Progenitor cell of endocrine pancreas (in vitro differentiated cells): ENCODE results near the gene AKAP4. TPM values are rescaled to one million over a fixed set of nuclear protein-coding genes. Genes with fewer than 3 reads are reported as not detected.

Source experiments
- DNase-seq: peaks from one replicate; pipeline ENCODE4 v3.0.0; 2021; ENCODE audit warnings: low spot score; ENCODE audit not compliant: unreplicated experiment
- H3K27ac Mint-ChIP-seq: 2 replicates; pipeline ENCODE4 v1.8.0; 2021; ENCODE audit warnings: mild to moderate bottlenecking, moderate library complexity, mixed read lengths
- H3K27me3 Mint-ChIP-seq: 2 replicates; pipeline ENCODE4 v1.8.0; 2021; ENCODE audit warnings: mixed read lengths
- H3K36me3 Mint-ChIP-seq: 2 replicates; pipeline ENCODE4 v1.8.0; 2022; ENCODE audit warnings: mixed read lengths; ENCODE audit not compliant: insufficient read depth
- H3K4me1 Mint-ChIP-seq: 2 replicates; pipeline ENCODE4 v1.8.0; 2021; ENCODE audit warnings: low read depth, mixed read lengths
- H3K4me3 Mint-ChIP-seq: 2 replicates; pipeline ENCODE4 v1.8.0; 2021; ENCODE audit warnings: low read depth, mild to moderate bottlenecking, moderate library complexity, mixed read lengths
- H3K9me3 Mint-ChIP-seq: 2 replicates; pipeline ENCODE4 v1.8.0; 2021; ENCODE audit warnings: low read depth, mixed read lengths
- long read RNA-seq: library from polyadenylated mRNA; unstranded; transcript quantifications from one replicate; pipeline ENCODE4 v2.0.0, GENCODE V29; 2020
- total RNA-seq: library from RNA; stranded (reverse); gene quantifications from 2 replicates; pipeline ENCODE4 v1.2.1, GENCODE V29; 2021
- TF ChIP-seq, protein P1 (sequence below): fragments of 200-600 bp; sonication (generic); IDR thresholded peaks from one replicate; pipeline ENCODE4 v1.5.0; 2021; ENCODE audit warnings: antibody characterized with exemption, mild to moderate bottlenecking; ENCODE audit not compliant: unreplicated experiment

AKAP4 gene, protein sequence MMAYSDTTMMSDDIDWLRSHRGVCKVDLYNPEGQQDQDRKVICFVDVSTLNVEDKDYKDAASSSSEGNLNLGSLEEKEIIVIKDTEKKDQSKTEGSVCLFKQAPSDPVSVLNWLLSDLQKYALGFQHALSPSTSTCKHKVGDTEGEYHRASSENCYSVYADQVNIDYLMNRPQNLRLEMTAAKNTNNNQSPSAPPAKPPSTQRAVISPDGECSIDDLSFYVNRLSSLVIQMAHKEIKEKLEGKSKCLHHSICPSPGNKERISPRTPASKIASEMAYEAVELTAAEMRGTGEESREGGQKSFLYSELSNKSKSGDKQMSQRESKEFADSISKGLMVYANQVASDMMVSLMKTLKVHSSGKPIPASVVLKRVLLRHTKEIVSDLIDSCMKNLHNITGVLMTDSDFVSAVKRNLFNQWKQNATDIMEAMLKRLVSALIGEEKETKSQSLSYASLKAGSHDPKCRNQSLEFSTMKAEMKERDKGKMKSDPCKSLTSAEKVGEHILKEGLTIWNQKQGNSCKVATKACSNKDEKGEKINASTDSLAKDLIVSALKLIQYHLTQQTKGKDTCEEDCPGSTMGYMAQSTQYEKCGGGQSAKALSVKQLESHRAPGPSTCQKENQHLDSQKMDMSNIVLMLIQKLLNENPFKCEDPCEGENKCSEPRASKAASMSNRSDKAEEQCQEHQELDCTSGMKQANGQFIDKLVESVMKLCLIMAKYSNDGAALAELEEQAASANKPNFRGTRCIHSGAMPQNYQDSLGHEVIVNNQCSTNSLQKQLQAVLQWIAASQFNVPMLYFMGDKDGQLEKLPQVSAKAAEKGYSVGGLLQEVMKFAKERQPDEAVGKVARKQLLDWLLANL
- not detected in 2 replicates for total RNA-seq
- long read RNA-seq = 0 reads

DNA sequence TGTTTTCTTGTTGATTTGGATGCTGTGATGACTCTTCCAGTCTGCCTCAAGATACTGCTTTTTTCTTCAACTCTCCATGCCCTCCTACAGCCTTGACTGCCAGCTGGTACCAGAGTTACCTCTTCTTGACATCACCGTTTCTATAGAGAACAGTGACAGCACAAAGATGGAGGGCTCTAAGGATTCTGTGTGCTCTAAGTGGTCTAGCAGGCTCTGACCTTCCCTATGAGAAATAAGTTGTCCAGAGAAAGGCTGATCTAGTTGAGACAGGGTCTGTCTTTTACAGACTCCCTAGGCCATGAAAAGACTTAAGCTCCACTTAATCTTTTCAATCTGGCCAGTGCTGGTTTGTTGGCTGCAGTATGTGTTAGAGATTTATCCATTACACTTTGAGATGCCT, at the start of gene AKAP4:
TSS of gene AKAP4 (minus strand) at position 101 of the 400 bp plus-strand sequence. CDS start 118 bp downstream, outside the sequence.
- Mint-ChIP-seq H3K36me3 (peaks cover 1% of the 10 kb centered on the region), H3K9me3 (peaks cover 12% of the 10 kb centered on the region)

DNA sequence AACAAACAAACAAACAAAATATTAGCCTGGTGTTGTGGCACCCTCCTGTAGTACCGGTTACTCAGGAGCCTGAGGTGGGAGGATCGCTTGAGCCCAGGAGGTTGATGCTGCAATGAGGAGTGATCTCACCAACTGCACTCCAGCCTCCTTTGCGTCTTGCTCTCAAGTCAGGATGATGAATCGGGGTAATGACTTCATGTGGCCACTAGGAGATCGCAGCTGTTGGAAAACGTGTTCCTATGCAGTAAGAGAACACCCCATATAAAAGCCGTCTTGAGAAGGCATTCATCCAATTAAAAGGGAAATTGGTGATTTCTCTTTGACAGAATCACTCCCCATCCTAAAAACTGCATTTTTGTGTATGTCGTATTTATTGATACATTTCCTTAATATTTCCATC, 10.7 kb upstream of the AKAP4 start:
- DNase-seq = no peak
- H3K4me1 Mint-ChIP-seq = no peaks in the 10 kb centered on the region
- H3K27me3 Mint-ChIP-seq = no peaks in the 10 kb centered on the region
- H3K36me3 Mint-ChIP-seq = no peaks in the 10 kb centered on the region
- H3K9me3 Mint-ChIP-seq = peaks cover 8% of the 10 kb centered on the region
- H3K4me3 Mint-ChIP-seq = no peak overlapping the region
- H3K27ac Mint-ChIP-seq = no peak overlapping the region
- TF ChIP-seq, protein P1, sequence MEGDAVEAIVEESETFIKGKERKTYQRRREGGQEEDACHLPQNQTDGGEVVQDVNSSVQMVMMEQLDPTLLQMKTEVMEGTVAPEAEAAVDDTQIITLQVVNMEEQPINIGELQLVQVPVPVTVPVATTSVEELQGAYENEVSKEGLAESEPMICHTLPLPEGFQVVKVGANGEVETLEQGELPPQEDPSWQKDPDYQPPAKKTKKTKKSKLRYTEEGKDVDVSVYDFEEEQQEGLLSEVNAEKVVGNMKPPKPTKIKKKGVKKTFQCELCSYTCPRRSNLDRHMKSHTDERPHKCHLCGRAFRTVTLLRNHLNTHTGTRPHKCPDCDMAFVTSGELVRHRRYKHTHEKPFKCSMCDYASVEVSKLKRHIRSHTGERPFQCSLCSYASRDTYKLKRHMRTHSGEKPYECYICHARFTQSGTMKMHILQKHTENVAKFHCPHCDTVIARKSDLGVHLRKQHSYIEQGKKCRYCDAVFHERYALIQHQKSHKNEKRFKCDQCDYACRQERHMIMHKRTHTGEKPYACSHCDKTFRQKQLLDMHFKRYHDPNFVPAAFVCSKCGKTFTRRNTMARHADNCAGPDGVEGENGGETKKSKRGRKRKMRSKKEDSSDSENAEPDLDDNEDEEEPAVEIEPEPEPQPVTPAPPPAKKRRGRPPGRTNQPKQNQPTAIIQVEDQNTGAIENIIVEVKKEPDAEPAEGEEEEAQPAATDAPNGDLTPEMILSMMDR = peak; percentile 29

More for the DNA sequence above, at the start of gene AKAP4:
- Mint-ChIP-seq H3K4me3 (no peak within 1 kb of the TSS), H3K27ac (no peak within 1 kb of the TSS), H3K4me1 (peaks cover 9% of the 10 kb centered on the region), H3K27me3 (no peaks in the 10 kb centered on the region)
- TF ChIP-seq, protein P1 = no peak
- DNase-seq = no peak

DNA sequence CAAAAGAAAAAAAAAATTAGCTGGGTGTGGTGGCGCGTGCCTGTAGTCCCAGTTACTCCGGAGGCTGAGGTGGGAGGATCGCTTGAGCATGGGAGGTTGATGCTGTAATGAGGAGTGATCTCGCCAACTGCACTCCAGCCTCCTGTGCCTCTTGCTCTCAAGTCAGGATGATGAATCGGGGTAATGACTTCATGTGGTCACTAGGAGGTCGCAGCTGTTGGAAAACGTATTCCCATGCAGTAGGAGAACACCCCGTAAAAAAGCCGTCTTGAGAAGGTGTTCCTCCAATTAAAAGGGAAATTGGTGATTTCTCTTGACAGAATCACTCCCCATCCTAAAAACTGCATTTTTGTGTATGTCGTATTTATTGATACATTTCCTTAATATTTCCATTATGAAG, 5.9 kb upstream of the AKAP4 start:
- no peak overlapping the region for H3K4me3 Mint-ChIP-seq
- no peak overlapping the region for H3K27ac Mint-ChIP-seq
- DNase-seq = no peak
- H3K27me3 Mint-ChIP-seq = no peaks in the 10 kb centered on the region
- TF ChIP-seq, protein P1 = no peak
- peaks cover 3% of the 10 kb centered on the region for H3K9me3 Mint-ChIP-seq
- peaks cover 6% of the 10 kb centered on the region for H3K4me1 Mint-ChIP-seq
- peaks cover 1% of the 10 kb centered on the region for H3K36me3 Mint-ChIP-seq

DNA sequence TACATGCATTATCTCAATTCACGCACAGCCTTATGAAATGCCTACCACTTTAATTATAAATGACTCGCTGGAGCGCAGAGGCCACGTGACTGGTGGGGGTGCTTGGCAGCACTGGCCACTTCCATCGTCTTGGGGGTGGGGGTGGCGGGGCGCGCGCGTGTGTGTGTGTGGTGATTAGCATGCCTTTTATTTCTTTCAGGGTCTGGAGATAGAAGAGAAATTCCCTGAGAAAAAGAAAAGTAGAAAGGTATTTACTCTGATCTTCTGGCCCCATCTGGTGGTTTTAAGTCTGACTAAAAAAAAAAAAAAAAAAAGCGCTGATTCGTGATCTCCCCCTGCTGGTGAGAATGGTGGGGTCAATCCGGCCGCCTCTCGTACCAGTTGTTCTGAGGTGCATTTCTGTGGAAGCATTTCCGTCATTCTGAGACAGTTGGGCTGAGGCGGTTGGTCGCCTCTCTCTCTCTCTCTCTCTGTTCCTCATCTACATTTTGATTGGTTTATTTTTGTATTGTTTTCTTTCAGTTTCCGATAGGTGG, 3.6 kb upstream of the AKAP4 start, which contains the start of gene CCNB3:
TSS of gene CCNB3 (plus strand) at position 402 of the 536 bp plus-strand sequence. CDS start 80,399 bp downstream, outside the sequence.
- Mint-ChIP-seq H3K4me1 (peaks cover 6% of the 10 kb centered on the region), H3K36me3 (peaks cover 1% of the 10 kb centered on the region)

More for the DNA sequence above, 3.6 kb upstream of the AKAP4 start, which contains the start of gene CCNB3:
- TF ChIP-seq, protein P1 = peak; percentile 71
- Mint-ChIP-seq H3K4me3 (peak within 1 kb of the TSS; percentile 71), H3K9me3 (peaks cover 8% of the 10 kb centered on the region), H3K27ac (peak within 1 kb of the TSS; percentile 32), H3K27me3 (no peaks in the 10 kb centered on the region)
- peak; percentile 24 for DNase-seq
